HG03097 (cell line): Measurements from ENCODE around the gene GLO1.
A peak's percentile ranks its signal among the peaks of the same experiment; 100 is the strongest.

Experiments used
- ATAC-seq: cut with Tn5 transposase; IDR thresholded peaks from one replicate; pipeline ENCODE4 v1.9.1; 2021; ENCODE audit not compliant: unreplicated experiment, low FRiP score

Gene GLO1

GRCh38 chr6:38673397-38674165, 29.4 kb downstream of the GLO1 start:
- no peak for ATAC-seq

- peak; percentile 72 for ATAC-seq
Observed at GRCh38 chr6:38671885-38672467, 31.0 kb downstream of the GLO1 start.

GRCh38 chr6:38658418-38659167, 44.4 kb downstream of the GLO1 start:
- ATAC-seq, result no peak

- ATAC-seq, result no peak
Observed at GRCh38 chr6:38656896-38657295, 46.0 kb downstream of the GLO1 start.

GRCh38 chr6:38654263-38654662, 48.7 kb downstream of the GLO1 start:
- no peak for ATAC-seq

GRCh38 chr6:38651121-38651784, 51.7 kb downstream of the GLO1 start:
- ATAC-seq, result no peak

- no peak for ATAC-seq
Observed at GRCh38 chr6:38650207-38650752, 52.7 kb downstream of the GLO1 start.

- ATAC-seq, result no peak
Observed at GRCh38 chr6:38649744-38650143, 53.2 kb downstream of the GLO1 start.

- ATAC-seq, result no peak
Observed at GRCh38 chr6:38648629-38649028, 54.3 kb downstream of the GLO1 start.

GRCh38 chr6:38646166-38646878, 56.6 kb downstream of the GLO1 start:
- no peak for ATAC-seq

- ATAC-seq, result no peak
Observed at GRCh38 chr6:38644951-38645350, 58.0 kb downstream of the GLO1 start.

- ATAC-seq, result no peak
Observed at GRCh38 chr6:38640216-38640909, 62.6 kb downstream of the GLO1 start.

GRCh38 chr6:38639498-38640215, 63.3 kb downstream of the GLO1 start, which contains the start of gene BTBD9:
TSS of gene BTBD9 (minus strand) at chr6:38639929.
- ATAC-seq, result peak; percentile 61

- ATAC-seq, result peak; percentile 27
Observed at GRCh38 chr6:38638941-38639497, 63.9 kb downstream of the GLO1 start.

GRCh38 chr6:38637756-38638155, 65.2 kb downstream of the GLO1 start:
- ATAC-seq, result no peak

- no peak for ATAC-seq
Observed at GRCh38 chr6:38636027-38636426, 66.9 kb downstream of the GLO1 start.

- ATAC-seq, result no peak
Observed at GRCh38 chr6:38634518-38634917, 68.4 kb downstream of the GLO1 start.

GRCh38 chr6:38632490-38632889, 70.5 kb downstream of the GLO1 start:
- ATAC-seq, result no peak
